ENCODE data around the gene PLCH2.

The PLCH2 gene

GRCh38 chr1:2448098-2448445, 28.0 kb upstream of the PLCH2 start:
- Histone ChIP-seq H3K4me3 (ENCODE audit: low read length, poor library complexity, severe bottlenecking) (no peak overlapping the region), H3K36me3 (ENCODE audit: insufficient read depth, low read length) (no peaks in the 10 kb centered on the region), H3F3A (ENCODE audit: low read depth) (no peaks in the 10 kb centered on the region), H4K20me1 (ENCODE audit: insufficient read depth, low read length, poor library complexity, severe bottlenecking) (no peaks in the 10 kb centered on the region), H3K27me3 (ENCODE audit: insufficient read depth, low read length, poor library complexity, severe bottlenecking) (no peaks in the 10 kb centered on the region), H3K4me2 (ENCODE audit: low read depth, low read length, poor library complexity, severe bottlenecking) (no peak overlapping the region), H3K9me3 (ENCODE audit: insufficient read depth, low read depth, low read length) (no peaks in the 10 kb centered on the region), H3K4me1 (ENCODE audit: insufficient read depth, low read length, poor library complexity, severe bottlenecking) (no peaks in the 10 kb centered on the region), H3K79me2 (ENCODE audit: insufficient read depth, low read length) (no peaks in the 10 kb centered on the region), H3K9ac (ENCODE audit: low read depth, low read length, poor library complexity, severe bottlenecking) (no peak overlapping the region), H3K9me2 (replicated peaks; ENCODE audit: low read depth, low read length) (no peaks in the 10 kb centered on the region), H2AFZ (ENCODE audit: low read length) (no peak overlapping the region)
- TF ChIP-seq EZH2phosphoT487 (IDR thresholded peaks at IDR 0.05; ENCODE audit: borderline replicate concordance) (no peak), CTCF (conservative IDR thresholded peaks at IDR 0.05; ENCODE audit: low read length) (no peak)

- H3K4me3 ChIP-seq (ENCODE audit: low read length, poor library complexity, severe bottlenecking) = no peak overlapping the region
- H3K4me1 ChIP-seq (ENCODE audit: insufficient read depth, low read length, poor library complexity, severe bottlenecking) = no peaks in the 10 kb centered on the region
- no peaks in the 10 kb centered on the region for H3K27me3 ChIP-seq (ENCODE audit: insufficient read depth, low read length, poor library complexity, severe bottlenecking)
- TF ChIP-seq EZH2phosphoT487 (IDR thresholded peaks at IDR 0.05; ENCODE audit: borderline replicate concordance) = no peak
- no peak for TF ChIP-seq CTCF (conservative IDR thresholded peaks at IDR 0.05; ENCODE audit: low read length)
- no peaks in the 10 kb centered on the region for H3K9me3 ChIP-seq (ENCODE audit: insufficient read depth, low read depth, low read length)
- no peaks in the 10 kb centered on the region for H4K20me1 ChIP-seq (ENCODE audit: insufficient read depth, low read length, poor library complexity, severe bottlenecking)
- H3F3A ChIP-seq (ENCODE audit: low read depth) = no peaks in the 10 kb centered on the region
- no peaks in the 10 kb centered on the region for H3K36me3 ChIP-seq (ENCODE audit: insufficient read depth, low read length)
- H3K9ac ChIP-seq (ENCODE audit: low read depth, low read length, poor library complexity, severe bottlenecking) = no peak overlapping the region
- H3K4me2 ChIP-seq (ENCODE audit: low read depth, low read length, poor library complexity, severe bottlenecking) = no peak overlapping the region
- no peaks in the 10 kb centered on the region for H3K79me2 ChIP-seq (ENCODE audit: insufficient read depth, low read length)
- no peak overlapping the region for H2AFZ ChIP-seq (ENCODE audit: low read length)
- H3K9me2 ChIP-seq (replicated peaks; ENCODE audit: low read depth, low read length) = no peaks in the 10 kb centered on the region
These were observed 26.2 kb upstream of the PLCH2 start for GRCh38 chr1:2449636-2450454.

GRCh38 chr1:2451741-2452140, 24.3 kb upstream of the PLCH2 start:
- Histone ChIP-seq H3K4me2 (ENCODE audit: low read depth, low read length, poor library complexity, severe bottlenecking) (no peak overlapping the region), H3F3A (ENCODE audit: low read depth) (no peaks in the 10 kb centered on the region), H3K9me2 (replicated peaks; ENCODE audit: low read depth, low read length) (no peaks in the 10 kb centered on the region), H3K27me3 (ENCODE audit: insufficient read depth, low read length, poor library complexity, severe bottlenecking) (no peaks in the 10 kb centered on the region), H3K4me1 (ENCODE audit: insufficient read depth, low read length, poor library complexity, severe bottlenecking) (no peaks in the 10 kb centered on the region), H3K79me2 (ENCODE audit: insufficient read depth, low read length) (no peaks in the 10 kb centered on the region), H3K4me3 (ENCODE audit: low read length, poor library complexity, severe bottlenecking) (no peak overlapping the region), H3K9ac (ENCODE audit: low read depth, low read length, poor library complexity, severe bottlenecking) (no peak overlapping the region), H4K20me1 (ENCODE audit: insufficient read depth, low read length, poor library complexity, severe bottlenecking) (no peaks in the 10 kb centered on the region), H2AFZ (ENCODE audit: low read length) (no peak overlapping the region), H3K9me3 (ENCODE audit: insufficient read depth, low read depth, low read length) (no peaks in the 10 kb centered on the region), H3K36me3 (ENCODE audit: insufficient read depth, low read length) (no peaks in the 10 kb centered on the region)
- TF ChIP-seq EZH2phosphoT487 (IDR thresholded peaks at IDR 0.05; ENCODE audit: borderline replicate concordance) (no peak), CTCF (conservative IDR thresholded peaks at IDR 0.05; ENCODE audit: low read length) (no peak)
